Ishikawa (cell line): ENCODE measurements around the gene EOGT.

ENCODE experiments used
- CEBPB ChIP-seq: IDR thresholded peaks from 2 replicates; pipeline ENCODE4 v1.6.1; 2012
- CREB1 ChIP-seq: IDR thresholded peaks from 2 replicates; pipeline ENCODE4 v1.6.1; 2012; ENCODE audit warnings: low read depth
- EGR1 ChIP-seq: IDR thresholded peaks from 2 replicates; pipeline ENCODE4 v1.6.1; 2012
- EP300 ChIP-seq: IDR thresholded peaks from 2 replicates; pipeline ENCODE4 v1.6.1; 2012; ENCODE audit warnings: borderline replicate concordance
- FOXM1 ChIP-seq: IDR thresholded peaks from 2 replicates; pipeline ENCODE4 v1.6.1; 2012; ENCODE audit warnings: low read depth, borderline replicate concordance
- NFIC ChIP-seq: IDR thresholded peaks from 2 replicates; pipeline ENCODE4 v1.6.1; 2012
- RAD21 ChIP-seq: IDR thresholded peaks from 2 replicates; pipeline ENCODE4 v1.6.1; 2012; ENCODE audit warnings: low read depth
- REST ChIP-seq: IDR thresholded peaks from 2 replicates; pipeline ENCODE4 v1.6.1; 2012; ENCODE audit warnings: low read depth, mild to moderate bottlenecking
- TAF1 ChIP-seq: IDR thresholded peaks from 2 replicates; pipeline ENCODE4 v1.6.1; 2012; ENCODE audit warnings: low read depth, mild to moderate bottlenecking
- TCF12 ChIP-seq: IDR thresholded peaks from 2 replicates; pipeline ENCODE4 v1.6.1; 2012; ENCODE audit warnings: low read depth
- TEAD4 ChIP-seq: IDR thresholded peaks from 2 replicates; pipeline ENCODE4 v1.6.1; 2012
- YY1 ChIP-seq: IDR thresholded peaks from 2 replicates; pipeline ENCODE4 v1.6.1; 2012; ENCODE audit warnings: low read depth
- ZBTB7A ChIP-seq: IDR thresholded peaks from 2 replicates; pipeline ENCODE4 v1.6.1; 2012; ENCODE audit warnings: low read depth
- TF ChIP-seq, protein P1 (sequence below): IDR thresholded peaks from 2 replicates; pipeline ENCODE4 v1.6.1; 2012
- TF ChIP-seq, protein P2 (sequence below): IDR thresholded peaks from 2 replicates; pipeline ENCODE4 v1.6.1; 2012

Gene EOGT

GRCh38 chr3:69016901-69017300 lies 3.4 kb upstream of the EOGT start:
- no peak for TF ChIP-seq TCF12

- TF ChIP-seq YY1 (no peak), TAF1 (no peak), EP300 (no peak), FOXM1 (no peak), NFIC (no peak), CREB1 (no peak), EGR1 (no peak), CEBPB (no peak), RAD21 (no peak), TEAD4 (no peak), TCF12 (no peak), REST (no peak), ZBTB7A (no peak)
- TF ChIP-seq, protein P1, sequence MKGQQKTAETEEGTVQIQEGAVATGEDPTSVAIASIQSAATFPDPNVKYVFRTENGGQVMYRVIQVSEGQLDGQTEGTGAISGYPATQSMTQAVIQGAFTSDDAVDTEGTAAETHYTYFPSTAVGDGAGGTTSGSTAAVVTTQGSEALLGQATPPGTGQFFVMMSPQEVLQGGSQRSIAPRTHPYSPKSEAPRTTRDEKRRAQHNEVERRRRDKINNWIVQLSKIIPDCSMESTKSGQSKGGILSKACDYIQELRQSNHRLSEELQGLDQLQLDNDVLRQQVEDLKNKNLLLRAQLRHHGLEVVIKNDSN, result no peak
- TF ChIP-seq, protein P2, sequence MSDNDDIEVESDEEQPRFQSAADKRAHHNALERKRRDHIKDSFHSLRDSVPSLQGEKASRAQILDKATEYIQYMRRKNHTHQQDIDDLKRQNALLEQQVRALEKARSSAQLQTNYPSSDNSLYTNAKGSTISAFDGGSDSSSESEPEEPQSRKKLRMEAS, result no peak
These were observed 2.6 kb upstream of the EOGT start for GRCh38 chr3:69016102-69016501.

DNA sequence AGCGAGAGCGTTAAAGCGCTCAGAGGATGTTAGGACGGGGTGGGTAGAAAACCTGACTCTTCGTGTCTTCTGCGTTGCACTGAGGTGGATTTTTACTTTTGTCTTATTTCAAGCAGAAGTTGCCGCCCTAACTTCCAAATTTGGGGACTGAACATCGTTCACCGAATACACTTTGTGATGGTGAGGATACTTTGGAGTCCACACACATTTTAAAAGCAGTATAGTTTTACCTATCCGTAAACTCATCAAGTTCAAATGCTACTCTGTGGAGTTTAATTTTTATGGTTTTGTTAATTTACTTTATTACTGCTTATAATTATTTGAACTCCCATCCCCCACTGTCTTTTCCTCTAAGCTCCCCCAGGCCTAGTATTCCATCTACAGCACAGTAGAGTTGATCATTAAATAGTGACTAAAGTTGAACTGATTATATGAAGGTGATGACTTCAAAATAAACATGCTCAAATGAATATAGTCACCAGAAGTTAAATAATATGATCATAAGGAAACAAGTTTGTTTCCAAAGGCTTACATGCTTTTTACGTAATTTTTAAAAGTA lies 617 bp upstream of the EOGT start:
- TF ChIP-seq TCF12 (no peak), YY1 (no peak), REST (no peak), ZBTB7A (no peak), NFIC (no peak), CEBPB (no peak), EGR1 (no peak), EP300 (no peak), TAF1 (no peak)
- TF ChIP-seq, protein P2, result no peak
- TF ChIP-seq, protein P1, result no peak

DNA sequence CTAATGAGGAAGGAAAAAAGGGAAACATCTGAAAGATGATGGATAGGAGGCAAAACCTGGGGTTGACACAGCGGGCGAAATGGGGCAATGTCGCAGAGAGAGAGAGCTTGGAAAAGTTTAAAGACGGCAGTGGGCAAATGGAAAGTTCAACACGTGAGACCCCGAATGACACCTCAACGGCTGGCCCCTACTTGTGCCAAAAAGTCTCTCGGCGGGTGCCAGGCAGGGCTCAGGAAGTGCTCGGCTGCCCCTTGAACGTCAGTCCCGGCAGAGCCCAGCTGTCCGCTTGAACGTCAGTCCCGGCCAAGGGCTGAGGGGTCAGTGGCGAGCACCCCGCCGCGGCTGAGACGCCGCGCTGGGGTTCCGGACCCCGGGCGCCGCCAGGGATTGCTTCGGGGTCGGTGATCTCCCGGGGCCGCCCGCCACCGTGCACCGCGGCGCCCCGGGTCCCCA lies 658 bp downstream of the EOGT start:
- TF ChIP-seq FOXM1 (no peak), EP300 (no peak), REST (no peak), CEBPB (no peak), TEAD4 (no peak), RAD21 (no peak), EGR1 (no peak), CREB1 (no peak), TAF1 (no peak), YY1 (no peak), NFIC (no peak), ZBTB7A (no peak), TCF12 (no peak; the same call in 1 of the 2 replicates)
- TF ChIP-seq, protein P2, result no peak
- TF ChIP-seq, protein P1, result no peak
